Omental fat pad (tissue), 4 donors: Measurements from ENCODE around the gene ATP9B. TPM values are rescaled to one million over a fixed set of nuclear protein-coding genes. Genes with fewer than 3 reads are reported as not detected.

ENCODE experiments used
- ATAC-seq: fragments of 150-250 bp; one replicate; pipeline ENCODE4 v1.9.1; 2016; ENCODE audit warnings: mild to moderate bottlenecking, moderate library complexity; ENCODE audit not compliant: low FRiP score
- DNase-seq: peaks from one replicate; pipeline ENCODE4 v3.0.0-alpha.2; 2019; ENCODE audit warnings: low spot score
- CTCF ChIP-seq, 3 donors: fragments of 450-650 bp; IDR thresholded peaks; one replicate each; pipeline ENCODE4 v1.5.1; 2016 to 2017; ENCODE audit warnings: antibody characterized with exemption in 3 of 3, mild to moderate bottlenecking in 3 of 3, moderate library complexity in 2 of 3
- total RNA-seq, 4 donors: library from RNA; depleted of rRNA; stranded (reverse); fragments of >200 nt; gene quantifications; one replicate each; pipeline ENCODE4 v1.1.0, GENCODE V29; 2016

The ATP9B gene
- total RNA-seq, 4 donors from 2014 or later: 28.8 to 47.3 (median 39.8) TPM

DNA sequence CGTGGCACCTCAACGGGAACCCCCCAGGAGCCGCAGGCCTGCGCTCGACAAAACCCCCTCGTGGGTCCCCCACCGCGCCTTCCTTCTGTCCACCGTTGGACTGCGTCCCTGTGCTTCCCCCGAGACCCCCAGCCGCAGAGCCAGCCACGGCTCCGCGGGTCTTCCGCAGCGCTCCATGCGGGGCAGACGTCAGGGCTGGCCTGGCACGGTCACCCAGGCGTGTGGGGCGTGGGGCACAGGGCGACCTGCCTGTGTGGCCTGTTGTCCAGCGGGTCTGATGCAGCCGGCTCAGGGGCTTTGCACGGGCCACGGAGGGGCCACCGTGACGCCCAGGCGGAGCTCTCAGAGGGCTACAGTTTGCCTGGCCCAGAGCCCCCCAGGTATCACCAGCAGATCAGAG lies 337.5 kb downstream of the ATP9B start:
- no peak for TF ChIP-seq CTCF (IDR thresholded peaks at IDR 0.05)
- DNase-seq (no peak), ATAC-seq (no peak)

- no peak for TF ChIP-seq CTCF (IDR thresholded peaks at IDR 0.05)
- ATAC-seq (no peak), DNase-seq (no peak)
Measured at GRCh38 chr18:79409313-79409712, 340.1 kb downstream of the ATP9B start.

GRCh38 chr18:79410171-79410641 lies 341.0 kb downstream of the ATP9B start:
- no peak for DNase-seq
- TF ChIP-seq CTCF (IDR thresholded peaks at IDR 0.05): no peak

GRCh38 chr18:79410731-79411613 lies 341.8 kb downstream of the ATP9B start:
- ATAC-seq (no peak), DNase-seq (no peak)
- TF ChIP-seq CTCF (IDR thresholded peaks at IDR 0.05): no peak

More at GRCh38 chr18:79410171-79410641, 341.0 kb downstream of the ATP9B start:
- ATAC-seq: no peak

GRCh38 chr18:79411614-79412526 lies 342.7 kb downstream of the ATP9B start:
- ATAC-seq (no peak), DNase-seq (no peak)
- TF ChIP-seq CTCF (IDR thresholded peaks at IDR 0.05): no peak

DNA sequence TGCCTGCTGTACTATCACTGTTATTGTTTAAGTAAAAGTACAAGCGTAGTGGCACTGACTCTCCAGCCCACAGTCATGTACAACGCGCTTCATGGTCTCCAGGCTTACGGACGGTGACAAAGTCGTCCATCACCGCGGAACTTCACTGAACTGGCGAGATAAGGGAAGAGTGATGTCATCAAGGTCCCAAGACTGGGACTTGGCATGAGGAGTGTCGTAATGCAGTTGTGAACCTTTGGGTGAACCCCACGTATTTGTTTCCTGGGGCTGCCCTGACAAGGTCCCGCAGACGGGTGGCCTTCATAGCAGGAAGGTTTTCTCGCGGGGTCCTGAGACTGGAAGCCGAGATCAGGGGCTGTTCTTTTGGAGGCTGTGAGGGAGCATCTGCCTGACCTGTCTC lies 343.8 kb downstream of the ATP9B start:
- TF ChIP-seq CTCF (IDR thresholded peaks at IDR 0.05): no peak
- ATAC-seq (no peak), DNase-seq (no peak)
